ENCODE results near the gene DYNC1I1. TPM values are rescaled to one million over a fixed set of nuclear protein-coding genes. Genes with fewer than 3 reads are reported as not detected.
A peak's percentile ranks its signal among the peaks of the same experiment; 100 is the strongest.

DYNC1I1 gene
- total and polyA plus RNA-seq, 2 donors (not counting 3 experiments of a cell fraction or from before 2014, with no cell fraction given) = 1.8 to 3.6 TPM

GRCh38 chr7:95874129-95874528 lies 101.8 kb downstream of the DYNC1I1 start:
- Histone ChIP-seq H3K4me2 (ENCODE audit: insufficient read depth, low read length) (no peak overlapping the region), H3K4me1 (ENCODE audit: control insufficient read depth, extremely low read depth, insufficient read depth, low read length) (peaks cover 29% of the 10 kb centered on the region), H3K4me3 (replicated peaks in 1 of 3; ENCODE audit: insufficient read depth in 1 of 3, low read depth in 1 of 3, low read length in 3 of 3) (no peak overlapping the region), H2AFZ (ENCODE audit: low read depth, low read length) (no peak overlapping the region), H3K36me3 (ENCODE audit: control insufficient read depth in 2 of 2, extremely low read depth in 1 of 2, insufficient read depth in 2 of 2, low read length in 2 of 2) (no peaks in the 10 kb centered on the region), H3K27me3 (ENCODE audit: control insufficient read depth in 2 of 2, insufficient read depth in 2 of 2, low read length in 2 of 2) (no peaks in the 10 kb centered on the region), H3K27ac (ENCODE audit: insufficient read depth, low read depth, low read length) (no peak overlapping the region), H3K79me2 (ENCODE audit: control insufficient read depth, insufficient read depth, low read length) (no peaks in the 10 kb centered on the region), H4K20me1 (replicated peaks; ENCODE audit: control insufficient read depth, extremely low read depth, insufficient read depth, low read length) (no peaks in the 10 kb centered on the region), H3K9me3 (replicated peaks; ENCODE audit: control insufficient read depth, insufficient read depth, low read length) (no peaks in the 10 kb centered on the region), H3K9ac (replicated peaks; ENCODE audit: extremely low read depth, insufficient read depth, low read length) (no peak overlapping the region), H3K9me1 (replicated peaks; ENCODE audit: control insufficient read depth, extremely low read depth, insufficient read depth, low read length) (no peaks in the 10 kb centered on the region)
- dilution Hi-C loops (cut with MboI; ENCODE audit: extremely low pct_ligation_motif_present, low sequenced_read_pairs) = no loop called here
- ChIA-PET POLR2A (interaction anchor here (1.2 kb wide), 1 partner anchor 76 kb away, joined by 3 read pairs; no protein-coding TSS in a partner anchor), CTCF (interaction anchor here (0.8 to 1.9 kb wide), 10 partner anchors 10 to 1154 kb away, joined by 3 to 9 read pairs (median 4); no protein-coding TSS in a partner anchor)
- no peak for FAIRE-seq
- TF ChIP-seq MAX (IDR thresholded peaks at IDR 0.05; ENCODE audit: insufficient read depth, insufficient read length) (no peak), MYC (IDR thresholded peaks at IDR 0.05; ENCODE audit: low read depth, low read length) (no peak), JUN (IDR thresholded peaks at IDR 0.05; ENCODE audit: borderline replicate concordance, insufficient read depth, insufficient read length, low read depth) (no peak), EZH2 (IDR thresholded peaks at IDR 0.05; ENCODE audit: borderline replicate concordance, low read depth, low read length, severe bottlenecking) (no peak), CTCF (IDR thresholded peaks at IDR 0.05; ENCODE audit: extremely low read depth in 1 of 2, insufficient read depth in 1 of 2, low read depth in 1 of 2, low read length in 2 of 2) (no peak), POLR2A (IDR thresholded peaks at IDR 0.05; ENCODE audit: low read depth, low read length) (no peak), GATA2 (IDR thresholded peaks at IDR 0.05; ENCODE audit: insufficient read depth, insufficient read length, low read depth, low read length) (no peak), POLR2AphosphoS5 (IDR thresholded peaks at IDR 0.05; ENCODE audit: insufficient read depth, low read depth, low read length) (no peak), FOS (IDR thresholded peaks at IDR 0.05; ENCODE audit: borderline replicate concordance, insufficient read depth, low read length) (no peak)
- DNase-seq (ENCODE audit: low read depth, low spot score) = peak; percentile 7
- no TSS peak for BruUV-seq (replicated peaks)
- intact Hi-C loops (cut with micrococcal nuclease) = loop anchor here (5.0 to 10.0 kb wide), 2 partner anchors 347 to 439 kb away; partner anchors contain the start of gene PON2
